H9 (cell line): ENCODE results near the gene TSG101. TPM values are rescaled to one million over a fixed set of nuclear protein-coding genes. Genes with fewer than 3 reads are reported as not detected.

Source experiments
- DNase-seq: peaks from one replicate; pipeline ENCODE4 v3.0.0-alpha.2; 2017
- H2AFZ ChIP-seq: one replicate; pipeline ENCODE4 v1.6.1; 2013; ENCODE audit warnings: mild to moderate bottlenecking, low read length, control low read depth, moderate library complexity
- H2AK5ac ChIP-seq: 2 replicates; pipeline ENCODE4 v1.6.1; 2013; ENCODE audit warnings: low read length, control low read depth, mixed read lengths; ENCODE audit not compliant: insufficient read length
- H2BK120ac ChIP-seq: one replicate; pipeline ENCODE4 v1.6.1; 2013; ENCODE audit warnings: low read depth, mild to moderate bottlenecking, low read length, control low read depth, inconsistent platforms; ENCODE audit not compliant: poor library complexity, severe bottlenecking
- H2BK12ac ChIP-seq: 2 replicates; pipeline ENCODE4 v1.6.1; 2013; ENCODE audit warnings: low read length, control low read depth, mixed read lengths, low read depth; ENCODE audit not compliant: insufficient read length
- H2BK15ac ChIP-seq: 2 replicates; pipeline ENCODE4 v1.6.1; 2013; ENCODE audit warnings: low read depth, low read length, control low read depth
- H2BK20ac ChIP-seq: one replicate; pipeline ENCODE4 v1.6.1; 2013; ENCODE audit warnings: low read depth, mild to moderate bottlenecking, low read length, control low read depth, inconsistent platforms; ENCODE audit not compliant: poor library complexity, severe bottlenecking
- H2BK5ac ChIP-seq: 2 replicates; pipeline ENCODE4 v1.6.1; 2013; ENCODE audit warnings: low read length, control low read depth, mixed read lengths; ENCODE audit not compliant: insufficient read length
- H3K14ac ChIP-seq: 2 replicates; pipeline ENCODE4 v1.6.1; 2013; ENCODE audit warnings: low read length, control low read depth; ENCODE audit not compliant: insufficient read depth
- H3K18ac ChIP-seq: 2 replicates; pipeline ENCODE4 v1.6.1; 2013; ENCODE audit warnings: low read depth, mild to moderate bottlenecking, mixed read lengths, low read length, control low read depth; ENCODE audit not compliant: insufficient read length
- H3K23ac ChIP-seq: 2 replicates; pipeline ENCODE4 v1.6.1; 2013; ENCODE audit warnings: low read length, control low read depth, mixed read lengths, low read depth; ENCODE audit not compliant: insufficient read length
- H3K23me2 ChIP-seq: 2 replicates; pipeline ENCODE4 v1.6.1; 2013; ENCODE audit warnings: low read depth, mild to moderate bottlenecking, mixed read lengths, low read length, control low read depth; ENCODE audit not compliant: insufficient read length, poor library complexity, severe bottlenecking
- H3K27ac ChIP-seq: 2 replicates; pipeline ENCODE4 v1.5.1; 2013; ENCODE audit warnings: low read length, control low read depth, mixed read lengths, low read depth; ENCODE audit not compliant: insufficient read length
- H3K27me3 ChIP-seq: 2 replicates; pipeline ENCODE4 v1.6.1; 2013; ENCODE audit warnings: low read length, control low read depth, inconsistent platforms; ENCODE audit not compliant: insufficient read depth
- H3K4ac ChIP-seq: 2 replicates; pipeline ENCODE4 v1.6.1; 2013; ENCODE audit warnings: low read depth, mild to moderate bottlenecking, control low read depth, inconsistent platforms, low read length, moderate library complexity
- H3K4me1 ChIP-seq: 2 replicates; pipeline ENCODE4 v1.6.1; 2013; ENCODE audit warnings: low read length, control low read depth, inconsistent platforms; ENCODE audit not compliant: insufficient read depth
- H3K4me2 ChIP-seq: 2 replicates; pipeline ENCODE4 v1.6.1; 2013; ENCODE audit warnings: low read length, control low read depth, mixed read lengths; ENCODE audit not compliant: insufficient read length, insufficient read depth
- H3K56ac ChIP-seq: 2 replicates; pipeline ENCODE4 v1.6.1; 2013; ENCODE audit warnings: low read depth, mild to moderate bottlenecking, mixed read lengths, low read length, control low read depth; ENCODE audit not compliant: insufficient read length
- H3K79me1 ChIP-seq: 2 replicates; pipeline ENCODE4 v1.6.1; 2013; ENCODE audit warnings: low read depth, mild to moderate bottlenecking, moderate library complexity, low read length, control low read depth, inconsistent platforms; ENCODE audit not compliant: insufficient read depth, poor library complexity, severe bottlenecking
- H3K79me2 ChIP-seq: 2 replicates; pipeline ENCODE4 v1.6.1; 2013; ENCODE audit warnings: low read length, control low read depth, inconsistent platforms; ENCODE audit not compliant: insufficient read depth
- H3K9ac ChIP-seq: 2 replicates; pipeline ENCODE4 v1.6.1; 2013; ENCODE audit warnings: low read length, control low read depth, mixed read lengths; ENCODE audit not compliant: insufficient read length; ENCODE audit errors: extremely low read depth
- H3K9me3 ChIP-seq: one replicate; pipeline ENCODE4 v1.6.1; 2013; ENCODE audit warnings: low read depth, low read length, inconsistent platforms; ENCODE audit not compliant: control insufficient read depth
- H3T11ph ChIP-seq: one replicate; pipeline ENCODE4 v1.6.1; 2013; ENCODE audit warnings: mild to moderate bottlenecking, low read length, control low read depth, inconsistent platforms
- H4K20me1 ChIP-seq: one replicate; pipeline ENCODE4 v1.6.1; 2013; ENCODE audit not compliant: control insufficient read depth, insufficient read length, insufficient read depth
- H4K5ac ChIP-seq: 2 replicates; pipeline ENCODE4 v1.6.1; 2013; ENCODE audit warnings: low read depth, mild to moderate bottlenecking, mixed read lengths, low read length, control low read depth; ENCODE audit not compliant: insufficient read length
- H4K8ac ChIP-seq: replicated peaks from 2 replicates; pipeline ENCODE4 v1.6.1; 2013; ENCODE audit warnings: low read length, control low read depth, mixed read lengths, low read depth; ENCODE audit not compliant: insufficient read length
- H4K91ac ChIP-seq: 2 replicates; pipeline ENCODE4 v1.6.1; 2013; ENCODE audit warnings: low read depth, mild to moderate bottlenecking, moderate library complexity, mixed read lengths, low read length, control low read depth; ENCODE audit not compliant: insufficient read length
- H3K27ac Mint-ChIP-seq, 3 experiments: 2 replicates in 2 of 3; 3 replicates in 1 of 3; pipeline ENCODE4 v1.8.0; 2020 to 2021; ENCODE audit warnings: mixed read lengths in 3 of 3, mild to moderate bottlenecking in 1 of 3, moderate library complexity in 1 of 3
- H3K27me3 Mint-ChIP-seq: 2 replicates; pipeline ENCODE4 v1.8.0; 2021; ENCODE audit warnings: low read depth, mild to moderate bottlenecking, moderate library complexity, mixed read lengths
- H3K36me3 Mint-ChIP-seq, 3 experiments: 2 replicates in 2 of 3; 3 replicates in 1 of 3; pipeline ENCODE4 v1.8.0; 2020 to 2021; ENCODE audit warnings: low read depth in 3 of 3, mixed read lengths in 3 of 3; ENCODE audit not compliant: insufficient read depth in 1 of 3
- H3K4me1 Mint-ChIP-seq, 2 experiments: 2 replicates each; pipeline ENCODE4 v1.8.0; 2020; ENCODE audit warnings: mixed read lengths in 2 of 2
- H3K4me3 Mint-ChIP-seq, 2 experiments: 2 replicates in 1 of 2; 3 replicates in 1 of 2; pipeline ENCODE4 v1.8.0; 2020 to 2021; ENCODE audit warnings: mild to moderate bottlenecking in 2 of 2, mixed read lengths in 2 of 2, moderate library complexity in 1 of 2
- H3K9me3 Mint-ChIP-seq, 2 experiments: 2 replicates in 1 of 2; 3 replicates in 1 of 2; pipeline ENCODE4 v1.8.0; 2020; ENCODE audit warnings: mild to moderate bottlenecking in 2 of 2, mixed read lengths in 2 of 2, moderate library complexity in 1 of 2
- CTCF ChIP-seq: fragments of 200-600 bp; sonication (generic); conservative IDR thresholded peaks from 3 replicates; pipeline ENCODE4 v1.8.0; 2021; ENCODE audit warnings: antibody characterized with exemption, mild to moderate bottlenecking
- WGBS: extraction: QIAGEN DNeasy Blood & Tissue Kit; methylation state at CpG from one replicate; pipeline ENCODE4 v1.1.7; 2013; ENCODE audit warnings: missing lambda C conversion rate, low lambda C conversion rate, mixed read lengths; ENCODE audit not compliant: insufficient read length; ENCODE audit errors: extremely low coverage; 5-methylcytosine and 5-hydroxymethylcytosine counted together
- total RNA-seq: library from RNA; stranded (reverse); gene quantifications from 2 replicates; pipeline ENCODE4 v1.2.1, GENCODE V29; 2021

The TSG101 gene
- total RNA-seq, 1 experiment from 2014 or later = 50.3 TPM

- Histone ChIP-seq H3K18ac (no peak overlapping the region), H3K9me3 (no peaks in the 10 kb centered on the region), H2AK5ac (no peak overlapping the region), H3K23ac (no peak overlapping the region), H3K23me2 (no peaks in the 10 kb centered on the region), H3K4me1 (no peaks in the 10 kb centered on the region), H3K27me3 (no peaks in the 10 kb centered on the region), H4K91ac (no peak overlapping the region), H2BK5ac (no peak overlapping the region), H2BK20ac (no peak overlapping the region), H4K8ac (no peak overlapping the region), H2AFZ (no peak overlapping the region), H3T11ph (no peak overlapping the region), H4K20me1 (no peaks in the 10 kb centered on the region), H3K56ac (no peak overlapping the region), H2BK15ac (no peak overlapping the region), H3K4me2 (no peak overlapping the region), H4K5ac (no peak overlapping the region), H3K27ac (no peak overlapping the region), H2BK12ac (no peak overlapping the region), H3K79me2 (no peaks in the 10 kb centered on the region), H3K4ac (no peak overlapping the region), H2BK120ac (no peak overlapping the region), H3K14ac (no peak overlapping the region), H3K9ac (no peak overlapping the region), H3K79me1 (no peaks in the 10 kb centered on the region)
- no peak for DNase-seq
- WGBS = no CpG with 5 or more reads among the region's 4 CpGs
- no peak overlapping the region for H3K4me3 Mint-ChIP-seq
- H3K27ac Mint-ChIP-seq = no peak overlapping the region
- H3K36me3 Mint-ChIP-seq = peaks cover 3 to 39% (median 22%) of the 10 kb centered on the region in 3 experiments; a peak in 6 of 7 replicates
- no peaks in the 10 kb centered on the region for H3K9me3 Mint-ChIP-seq
- H3K27me3 Mint-ChIP-seq = no peaks in the 10 kb centered on the region
- TF ChIP-seq CTCF = no peak
- no peaks in the 10 kb centered on the region for H3K4me1 Mint-ChIP-seq
Measured at GRCh38 chr11:18493310-18493709, 33.4 kb downstream of the TSG101 start.
